HepG2 (cell line): ENCODE measurements around the gene MED23. TPM values are rescaled to one million over a fixed set of nuclear protein-coding genes. Genes with fewer than 3 reads are reported as not detected.

Experiments used
- CC2D1A ChIP-seq: sonication (generic); formaldehyde crosslinking; IDR thresholded peaks from 2 replicates; pipeline ENCODE4 v1.8.1; 2023; ENCODE audit warnings: mild to moderate bottlenecking, missing genetic modification reagents
- CCAR2 ChIP-seq: fragments of 200-400 bp; formaldehyde crosslinking; optimal IDR thresholded peaks from 2 replicates; pipeline ENCODE3; 2018; ENCODE audit warnings: low read depth, mild to moderate bottlenecking, low read length, moderate library complexity
- CEBPB ChIP-seq: IDR thresholded peaks from 2 replicates; pipeline ENCODE4 v1.6.1; 2011; ENCODE audit warnings: low read depth, low read length, improper control_type of control experiment, borderline replicate concordance
- CREB3 ChIP-seq: sonication (generic); formaldehyde crosslinking; IDR thresholded peaks from 2 replicates; pipeline ENCODE4 v1.5.0; 2020; ENCODE audit warnings: missing genetic modification reagents
- DRAP1 ChIP-seq: IDR thresholded peaks from 2 replicates; pipeline ENCODE4 v1.6.1; 2016; ENCODE audit warnings: missing genetic modification reagents, missing compliant biosample characterization
- HDAC2 ChIP-seq: sonication (generic); formaldehyde crosslinking; IDR thresholded peaks from 2 replicates; pipeline ENCODE4 v1.4.0; 2020; ENCODE audit warnings: missing genetic modification reagents
- KMT2A ChIP-seq: sonication (generic); formaldehyde crosslinking; IDR thresholded peaks from 2 replicates; pipeline ENCODE4 v1.4.0; 2020; ENCODE audit warnings: missing genetic modification reagents
- MATR3 ChIP-seq: sonication (generic); formaldehyde crosslinking; IDR thresholded peaks from 2 replicates; pipeline ENCODE4 v1.4.0; 2020; ENCODE audit warnings: missing genetic modification reagents
- MXD3 ChIP-seq: IDR thresholded peaks from 2 replicates; pipeline ENCODE4 v1.6.1; 2016; ENCODE audit warnings: mild to moderate bottlenecking, missing biosample characterization, missing genetic modification reagents
- SNAPC2 ChIP-seq: sonication (generic); formaldehyde crosslinking; IDR thresholded peaks from 2 replicates; pipeline ENCODE4 v1.8.1; 2022; ENCODE audit warnings: mild to moderate bottlenecking, missing genetic modification reagents
- SOX13 ChIP-seq, 3 experiments: fragments of 450-650 bp in 1 of 3; sonication (generic) in 1 of 3; formaldehyde crosslinking in 1 of 3; IDR thresholded peaks in 2 of 3; conservative IDR thresholded peaks in 1 of 3; 2 replicates each; pipeline versions ENCODE4 v1.5.0 to v1.6.1; 2016 to 2020; ENCODE audit warnings: antibody characterized with exemption in 1 of 3, mild to moderate bottlenecking in 1 of 3, missing compliant biosample characterization in 1 of 3, missing genetic modification reagents in 1 of 3, moderate library complexity in 1 of 3
- SP4 ChIP-seq: sonication (generic); formaldehyde crosslinking; IDR thresholded peaks from 2 replicates; pipeline ENCODE4 v1.8.1; 2023; ENCODE audit warnings: mild to moderate bottlenecking, missing genetic modification reagents
- TSC22D2 ChIP-seq: sonication (generic); formaldehyde crosslinking; IDR thresholded peaks from 2 replicates; pipeline ENCODE4 v1.5.1; 2020; ENCODE audit warnings: missing genetic modification reagents, mild to moderate bottlenecking, borderline replicate concordance
- ZBTB20 ChIP-seq: sonication (generic); formaldehyde crosslinking; IDR thresholded peaks from 2 replicates; pipeline ENCODE4 v1.8.1; 2023; ENCODE audit warnings: missing genetic modification reagents, low read depth, mild to moderate bottlenecking, borderline replicate concordance
- ZNF292 ChIP-seq: sonication (generic); formaldehyde crosslinking; IDR thresholded peaks from 2 replicates; pipeline ENCODE4 v1.8.1; 2022; ENCODE audit warnings: mild to moderate bottlenecking, low read depth, missing genetic modification reagents, borderline replicate concordance
- ZNF572 ChIP-seq: sonication (generic); formaldehyde crosslinking; IDR thresholded peaks from 2 replicates; pipeline ENCODE4 v1.5.1; 2020; ENCODE audit warnings: mild to moderate bottlenecking, missing genetic modification reagents
- ZNF589 ChIP-seq: sonication (generic); formaldehyde crosslinking; conservative IDR thresholded peaks from 2 replicates; pipeline ENCODE4 v1.8.0; 2022; ENCODE audit warnings: mild to moderate bottlenecking, moderate library complexity, missing genetic modification reagents
- ZNF724P ChIP-seq: sonication (generic); formaldehyde crosslinking; IDR thresholded peaks from 2 replicates; pipeline ENCODE4 v1.8.0; 2022; ENCODE audit warnings: missing genetic modification reagents, borderline replicate concordance
- polyA plus RNA-seq, 8 experiments: library from polyadenylated mRNA; depleted of rRNA in 3 of 8; stranded (reverse) in 7 of 8; unstranded in 1 of 8; fragments of >200 nt; fragmentation: Illumina TruSeq in 4 of 8; extraction: Trizol in 4 of 8; gene quantifications; 2 replicates each; pipeline versions ENCODE4 v1.2.1 to v1.2.3, GENCODE V29; 2011 to 2016; ENCODE audit warnings: low read depth in 4 of 8, missing spikeins in 1 of 8, mixed read lengths in 1 of 8; ENCODE audit not compliant: insufficient read depth in 1 of 8
- total RNA-seq, 5 experiments: library from RNA; depleted of rRNA; stranded (reverse); fragments of >200 nt; fragmentation: Illumina TruSeq; extraction: Trizol; gene quantifications; 2 replicates each; pipeline ENCODE4 v1.2.3, GENCODE V29; 2016; ENCODE audit warnings: low read depth in 1 of 5
- TF ChIP-seq, protein P1 (sequence below): IDR thresholded peaks from 2 replicates; pipeline ENCODE4 v1.6.1; 2016; ENCODE audit warnings: missing biosample characterization, missing genetic modification reagents, low read depth
- TF ChIP-seq, protein P2 (sequence below): sonication (generic); formaldehyde crosslinking; IDR thresholded peaks from 2 replicates; pipeline ENCODE4 v1.4.0; 2020; ENCODE audit warnings: missing genetic modification reagents
- TF ChIP-seq, protein P3 (sequence below): sonication (generic); formaldehyde crosslinking; IDR thresholded peaks from 2 replicates; pipeline ENCODE4 v1.8.1; 2023; ENCODE audit warnings: mild to moderate bottlenecking, moderate library complexity, missing genetic modification reagents

MED23 gene
- total and polyA plus RNA-seq, 2 of the 13 experiments (the other 11 are each of a cell fraction or from before 2014, with no cell fraction given): 34.9 to 50.5 TPM

GRCh38 chr6:131635384-131636340, 7.6 kb upstream of the MED23 start (continued):
- TF ChIP-seq, protein P1, sequence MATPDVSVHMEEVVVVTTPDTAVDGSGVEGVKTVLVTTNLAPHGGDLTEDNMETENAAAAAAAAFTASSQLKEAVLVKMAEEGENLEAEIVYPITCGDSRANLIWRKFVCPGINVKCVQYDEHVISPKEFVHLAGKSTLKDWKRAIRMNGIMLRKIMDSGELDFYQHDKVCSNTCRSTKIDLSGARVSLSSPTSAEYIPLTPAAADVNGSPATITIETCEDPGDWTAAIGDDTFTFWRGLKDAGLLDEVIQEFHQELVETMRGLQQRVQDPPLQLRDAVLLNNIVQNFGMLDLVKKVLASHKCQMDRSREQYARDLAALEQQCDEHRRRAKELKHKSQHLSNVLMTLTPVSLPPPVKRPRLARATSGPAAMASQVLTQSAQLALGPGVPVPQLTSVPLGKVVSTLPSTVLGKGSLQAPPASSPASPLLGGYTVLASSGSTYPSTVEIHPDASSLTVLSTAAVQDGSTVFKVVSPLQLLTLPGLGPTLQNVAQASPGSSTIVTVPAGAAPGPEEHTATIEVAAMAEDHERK (CRISPR knock-in tag): no peak
- TF ChIP-seq SOX13 (IDR thresholded peaks at IDR 0.05): peak; percentile 48; the same call in 1 of the 2 replicates
- peak in 1 of 2 experiments; percentile 41; a peak in 2 of 4 replicates for TF ChIP-seq SOX13 (CRISPR knock-in tag; conservative IDR thresholded peaks at IDR 0.05 in 1 of 2, IDR thresholded peaks at IDR 0.05 in 1 of 2)
- TF ChIP-seq, protein P2, sequence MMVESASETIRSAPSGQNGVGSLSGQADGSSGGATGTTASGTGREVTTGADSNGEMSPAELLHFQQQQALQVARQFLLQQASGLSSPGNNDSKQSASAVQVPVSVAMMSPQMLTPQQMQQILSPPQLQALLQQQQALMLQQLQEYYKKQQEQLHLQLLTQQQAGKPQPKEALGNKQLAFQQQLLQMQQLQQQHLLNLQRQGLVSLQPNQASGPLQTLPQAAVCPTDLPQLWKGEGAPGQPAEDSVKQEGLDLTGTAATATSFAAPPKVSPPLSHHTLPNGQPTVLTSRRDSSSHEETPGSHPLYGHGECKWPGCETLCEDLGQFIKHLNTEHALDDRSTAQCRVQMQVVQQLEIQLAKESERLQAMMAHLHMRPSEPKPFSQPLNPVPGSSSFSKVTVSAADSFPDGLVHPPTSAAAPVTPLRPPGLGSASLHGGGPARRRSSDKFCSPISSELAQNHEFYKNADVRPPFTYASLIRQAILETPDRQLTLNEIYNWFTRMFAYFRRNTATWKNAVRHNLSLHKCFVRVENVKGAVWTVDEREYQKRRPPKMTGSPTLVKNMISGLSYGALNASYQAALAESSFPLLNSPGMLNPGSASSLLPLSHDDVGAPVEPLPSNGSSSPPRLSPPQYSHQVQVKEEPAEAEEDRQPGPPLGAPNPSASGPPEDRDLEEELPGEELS (CRISPR knock-in tag): peak; percentile 61; the same call in 1 of the 2 replicates
- TF ChIP-seq ZNF572 (CRISPR knock-in tag): no peak
- TF ChIP-seq HDAC2 (CRISPR knock-in tag): peak; percentile 49; the same call in 1 of the 2 replicates
- TF ChIP-seq TSC22D2: no peak
- TF ChIP-seq CCAR2: no peak
- TF ChIP-seq CREB3 (CRISPR knock-in tag): peak; percentile 83; the same call in 1 of the 2 replicates
- peak; percentile 70 for TF ChIP-seq KMT2A (CRISPR knock-in tag)
- no peak for TF ChIP-seq ZBTB20 (CRISPR knock-in tag)
- peak; percentile 54; the same call in 1 of the 2 replicates for TF ChIP-seq DRAP1 (CRISPR knock-in tag)
- 0 out of 2 replicates have a peak, but pooled peaks have one; percentile 25 for TF ChIP-seq ZNF589 (CRISPR knock-in tag)
- peak; percentile 67; the same call in 1 of the 2 replicates for TF ChIP-seq ZNF292 (CRISPR knock-in tag)
- no peak for TF ChIP-seq ZNF724P
- peak; percentile 79; the same call in 1 of the 2 replicates for TF ChIP-seq SNAPC2
- no peak for TF ChIP-seq CC2D1A
- peak; percentile 49; the same call in 1 of the 2 replicates for TF ChIP-seq SP4 (CRISPR knock-in tag)
- TF ChIP-seq, protein P3, sequence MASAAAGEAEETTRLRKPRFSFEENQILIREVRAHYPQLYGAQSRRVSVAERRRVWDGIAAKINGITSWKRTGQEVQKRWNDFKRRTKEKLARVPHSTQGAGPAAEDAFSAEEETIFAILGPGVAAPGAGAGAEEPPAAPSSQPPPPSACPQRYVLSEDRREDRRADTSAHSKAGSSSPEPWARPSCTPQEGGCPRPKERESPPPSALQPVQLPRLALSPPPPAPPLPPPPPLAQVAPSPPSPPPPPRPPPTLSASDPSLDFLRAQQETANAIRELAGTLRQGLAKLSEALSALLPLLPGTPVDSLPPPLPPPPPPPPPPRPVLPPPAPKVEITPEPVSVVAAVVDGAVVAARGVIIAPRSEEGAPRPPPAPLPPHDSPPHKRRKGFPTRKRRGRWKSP (CRISPR knock-in tag): 0 out of 2 replicates have a peak, but pooled peaks have one; percentile 59
- TF ChIP-seq MATR3: no peak
- TF ChIP-seq MXD3 (CRISPR knock-in tag): peak; percentile 62; the same call in 1 of the 2 replicates
- no peak for TF ChIP-seq CEBPB
